Ascending aorta (tissue), 2 donors: ENCODE measurements around the gene RANBP1. TPM values are rescaled to one million over a fixed set of nuclear protein-coding genes. Genes with fewer than 3 reads are reported as not detected.

ENCODE experiments used
- DNase-seq, 2 donors: peaks; one replicate each; pipeline ENCODE4 v3.0.0-alpha.2; 2019; ENCODE audit warnings: low spot score in 2 of 2
- H3K27ac ChIP-seq, 2 donors: fragments of 200-600 bp; sonication (generic); one replicate each; pipeline ENCODE4 v1.5.1; 2016 to 2017; ENCODE audit warnings: mild to moderate bottlenecking in 1 of 2
- H3K27me3 ChIP-seq: fragments of 200-600 bp; sonication (generic); one replicate; pipeline ENCODE4 v1.5.1; 2017
- H3K36me3 ChIP-seq, 2 donors: fragments of 200-600 bp; sonication (generic); one replicate each; pipeline ENCODE4 v1.5.1; 2016
- H3K4me1 ChIP-seq, 2 donors: fragments of 200-600 bp; sonication (generic); one replicate each; pipeline ENCODE4 v1.5.1; 2016 to 2017; ENCODE audit warnings: mild to moderate bottlenecking in 1 of 2
- H3K4me3 ChIP-seq, 2 donors: fragments of 200-600 bp; sonication (generic); one replicate each; pipeline ENCODE4 v1.5.1; 2016 to 2017; ENCODE audit warnings: mild to moderate bottlenecking in 1 of 2
- H3K9me3 ChIP-seq, 2 donors: fragments of 200-600 bp; sonication (generic); one replicate each; pipeline ENCODE4 v1.5.1; 2016
- CTCF ChIP-seq, 3 experiments: fragments of 200-600 bp in 2 of 3; fragments of 450-650 bp in 1 of 3; sonication (generic) in 2 of 3; IDR thresholded peaks; one replicate each; pipeline ENCODE4 v1.5.1; 2016 to 2019; ENCODE audit warnings: antibody characterized with exemption in 3 of 3, mild to moderate bottlenecking in 1 of 3, moderate library complexity in 1 of 3
- intact Hi-C: fragments of 100-400 bp; cut with DNase I; formaldehyde crosslinking; loops from one replicate; pipeline ENCODE4 v1.15.1; 2023
- total RNA-seq: library from RNA; depleted of rRNA; stranded (reverse); fragments of >200 nt; gene quantifications from one replicate; pipeline ENCODE4 v1.1.0, GENCODE V29; 2016

Gene RANBP1
- total RNA-seq, 1 donor from 2014 or later: 302 TPM

GRCh38 chr22:20165913-20166312 is 50.0 kb downstream of the RANBP1 start:
- DNase-seq: no peak
- TF ChIP-seq CTCF (IDR thresholded peaks at IDR 0.05): no peak
- no peaks in the 10 kb centered on the region for H3K27me3 ChIP-seq

GRCh38 chr22:20166703-20167102 is 50.8 kb downstream of the RANBP1 start:
- Histone ChIP-seq H3K4me1 (no peaks in the 10 kb centered on the region), H3K36me3 (no peaks in the 10 kb centered on the region), H3K27ac (no peak overlapping the region), H3K4me3 (no peak overlapping the region), H3K9me3 (no peaks in the 10 kb centered on the region), H3K27me3 (no peaks in the 10 kb centered on the region)
- DNase-seq: no peak
- intact Hi-C loops: no loop called here
- TF ChIP-seq CTCF (IDR thresholded peaks at IDR 0.05): no peak

More at GRCh38 chr22:20165913-20166312, 50.0 kb downstream of the RANBP1 start:
- H3K27ac ChIP-seq: no peak overlapping the region
- intact Hi-C loops: no loop called here
- no peaks in the 10 kb centered on the region for H3K36me3 ChIP-seq
- no peaks in the 10 kb centered on the region for H3K9me3 ChIP-seq
- H3K4me3 ChIP-seq: no peak overlapping the region
- no peaks in the 10 kb centered on the region for H3K4me1 ChIP-seq

GRCh38 chr22:20167643-20168322 is 51.9 kb downstream of the RANBP1 start:
- H3K27ac ChIP-seq: no peak overlapping the region
- no peaks in the 10 kb centered on the region for H3K27me3 ChIP-seq
- H3K9me3 ChIP-seq: no peaks in the 10 kb centered on the region
- H3K4me1 ChIP-seq: no peaks in the 10 kb centered on the region
- DNase-seq: no peak
- H3K36me3 ChIP-seq: no peaks in the 10 kb centered on the region
- intact Hi-C loops: no loop called here
- no peak overlapping the region for H3K4me3 ChIP-seq
- no peak for TF ChIP-seq CTCF (IDR thresholded peaks at IDR 0.05)

GRCh38 chr22:20169253-20169822 is 53.4 kb downstream of the RANBP1 start:
- Histone ChIP-seq H3K4me1 (no peaks in the 10 kb centered on the region), H3K9me3 (no peaks in the 10 kb centered on the region), H3K27me3 (no peaks in the 10 kb centered on the region), H3K36me3 (no peaks in the 10 kb centered on the region), H3K4me3 (no peak overlapping the region), H3K27ac (no peak overlapping the region)
- no peak for TF ChIP-seq CTCF (IDR thresholded peaks at IDR 0.05)
- intact Hi-C loops: no loop called here
- no peak for DNase-seq

GRCh38 chr22:20170170-20170569 is 54.3 kb downstream of the RANBP1 start:
- intact Hi-C loops: no loop called here

More at GRCh38 chr22:20170170-20170569, 54.3 kb downstream of the RANBP1 start:
- H3K9me3 ChIP-seq: no peaks in the 10 kb centered on the region
- no peaks in the 10 kb centered on the region for H3K4me1 ChIP-seq
- no peaks in the 10 kb centered on the region for H3K27me3 ChIP-seq
- no peak overlapping the region for H3K4me3 ChIP-seq
- no peak for TF ChIP-seq CTCF (IDR thresholded peaks at IDR 0.05)
- no peak for DNase-seq
- H3K36me3 ChIP-seq: no peaks in the 10 kb centered on the region
- H3K27ac ChIP-seq: no peak overlapping the region
